SHP77 treated with DMSO at 0.1 percent for 48 hours (cell line): Measurements from ENCODE around the gene LINC00237.

ENCODE experiments used
- DNase-seq: peaks from one replicate; lab custom pipeline; 2025; lab: John Stamatoyannopoulos, UW

The LINC00237 gene

DNA sequence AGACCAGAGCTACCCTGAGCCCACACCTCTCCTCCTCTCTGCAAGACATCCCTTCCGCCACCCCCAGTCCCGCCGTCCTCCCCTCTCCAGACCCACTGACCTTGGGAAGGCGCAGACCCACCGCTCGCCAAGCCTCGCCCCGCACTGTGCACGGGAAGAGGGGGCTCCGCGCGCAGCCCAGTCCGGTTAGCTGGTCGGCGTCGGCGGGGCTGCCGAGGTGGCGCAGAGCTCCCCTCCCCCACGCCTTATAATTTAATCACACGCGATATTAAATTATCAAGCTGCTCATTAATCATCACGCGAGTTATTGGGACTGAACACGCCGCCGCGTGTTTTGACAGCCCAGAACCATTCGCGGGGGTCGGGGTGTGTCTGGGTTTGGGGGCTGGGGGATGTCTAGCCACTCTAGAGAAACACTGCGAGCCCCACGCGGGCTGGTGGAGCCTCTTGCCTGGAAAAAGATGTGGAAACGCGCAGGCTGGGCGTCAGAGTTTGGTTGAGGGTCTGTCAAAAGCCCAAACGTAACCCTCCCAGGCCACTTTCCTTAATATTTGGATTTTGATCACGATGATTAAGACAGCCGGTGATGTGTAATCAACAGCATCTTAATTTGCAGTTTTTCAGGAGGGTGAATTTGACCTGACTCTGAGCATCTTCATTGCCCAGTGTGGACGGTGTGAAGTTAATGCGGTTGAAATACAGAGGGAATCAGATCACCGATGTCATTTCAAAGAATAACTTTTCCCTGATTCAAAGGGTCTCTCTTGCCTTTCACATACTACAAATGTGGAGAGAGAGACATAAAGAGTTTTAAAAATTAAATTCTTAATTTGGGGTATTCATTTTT lies at the start of gene LINC00237:
TSS of gene LINC00237 (minus strand) at position 188 of the 847 bp plus-strand sequence.
- no peak for DNase-seq

DNA sequence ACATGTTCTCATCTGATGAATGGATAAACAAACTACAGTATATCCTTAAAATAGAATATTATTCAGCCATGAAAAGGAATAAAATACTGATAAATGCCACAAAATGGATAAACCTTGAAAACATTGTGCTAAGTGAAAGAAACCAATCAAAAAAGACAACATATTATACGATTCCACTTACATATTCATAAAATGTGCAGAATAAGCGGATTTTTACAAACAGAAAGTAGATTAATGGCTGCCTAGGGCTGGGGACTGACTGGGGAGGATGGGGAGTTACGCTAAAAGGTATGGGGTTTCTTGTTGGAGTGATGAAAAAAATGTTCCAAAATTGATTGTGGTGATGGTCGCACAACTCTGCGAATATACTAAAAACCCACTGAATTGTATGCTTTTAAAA lies 49.1 kb upstream of the LINC00237 start:
- no peak for DNase-seq

- DNase-seq = no peak
Observed at GRCh38 chr20:21154692-21155091, 48.5 kb upstream of the LINC00237 start.

GRCh38 chr20:21151791-21152190 lies 45.6 kb upstream of the LINC00237 start:
- DNase-seq = no peak

- no peak for DNase-seq
Observed at GRCh38 chr20:21149344-21149743, 43.2 kb upstream of the LINC00237 start.

- DNase-seq = no peak
Observed at GRCh38 chr20:21147593-21147992, 41.4 kb upstream of the LINC00237 start.

- no peak for DNase-seq
Observed at GRCh38 chr20:21146215-21146614, 40.1 kb upstream of the LINC00237 start.

- no peak for DNase-seq
Observed at GRCh38 chr20:21145424-21145823, 39.3 kb upstream of the LINC00237 start.

GRCh38 chr20:21143194-21143890 lies 37.2 kb upstream of the LINC00237 start:
- no peak for DNase-seq

GRCh38 chr20:21141825-21142224 lies 35.7 kb upstream of the LINC00237 start:
- no peak for DNase-seq

DNA sequence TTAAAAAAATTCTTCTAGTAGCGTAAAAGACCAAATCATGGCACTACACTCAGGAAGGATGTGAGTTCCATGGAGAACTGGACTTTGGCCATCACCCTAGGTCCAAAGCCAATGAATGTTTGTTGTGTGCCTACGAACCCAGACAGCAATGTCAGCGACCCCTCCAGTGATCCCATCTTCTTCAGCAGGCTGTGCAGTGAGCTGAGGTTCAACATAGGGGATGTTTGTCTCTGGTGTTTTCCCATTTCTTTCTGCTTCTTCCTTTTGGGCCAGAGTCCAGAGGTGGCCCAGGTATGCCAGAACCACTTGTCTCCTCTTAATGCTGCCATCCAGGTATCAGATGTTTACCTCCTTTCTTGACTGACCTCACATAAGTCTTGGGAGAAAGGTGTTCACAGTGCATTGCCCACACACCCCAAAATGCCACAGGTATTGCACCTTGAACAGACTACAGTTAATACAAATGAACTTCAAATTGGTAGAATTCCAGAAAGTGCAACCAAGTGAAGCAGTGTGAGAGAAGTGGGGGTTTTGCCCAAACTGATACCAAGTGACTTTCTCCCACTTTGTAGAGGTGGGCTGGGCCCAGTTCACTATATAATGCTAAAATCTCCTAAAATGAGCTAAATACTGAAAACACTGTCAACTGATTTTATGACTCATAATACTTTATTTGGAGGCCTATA lies 33.9 kb upstream of the LINC00237 start:
- DNase-seq = no peak

DNA sequence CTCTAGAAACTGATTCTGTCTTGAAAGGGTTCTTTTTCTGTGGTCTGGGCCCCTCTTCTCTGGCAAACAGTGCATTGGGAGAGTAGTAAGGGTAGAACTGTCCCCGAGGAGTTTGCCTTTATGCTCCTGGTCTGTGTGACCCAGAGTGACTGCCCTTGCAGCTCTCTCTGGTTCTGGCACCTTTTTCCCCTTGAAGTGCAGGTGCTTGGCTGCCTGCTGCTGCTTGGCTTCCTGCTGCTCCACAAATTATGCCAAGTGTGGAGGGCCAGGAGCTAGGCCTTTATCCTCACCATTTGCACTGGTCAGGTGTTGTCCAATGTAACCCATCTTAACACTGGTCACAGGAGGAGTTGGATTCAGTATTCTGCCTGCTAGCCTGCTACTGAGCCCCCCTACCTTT lies 30.9 kb upstream of the LINC00237 start:
- DNase-seq = no peak

GRCh38 chr20:21136015-21136732 lies 30.0 kb upstream of the LINC00237 start:
- DNase-seq = no peak

GRCh38 chr20:21134883-21135493 lies 28.8 kb upstream of the LINC00237 start:
- no peak for DNase-seq

- no peak for DNase-seq
Observed at GRCh38 chr20:21133917-21134622, 27.9 kb upstream of the LINC00237 start.

DNA sequence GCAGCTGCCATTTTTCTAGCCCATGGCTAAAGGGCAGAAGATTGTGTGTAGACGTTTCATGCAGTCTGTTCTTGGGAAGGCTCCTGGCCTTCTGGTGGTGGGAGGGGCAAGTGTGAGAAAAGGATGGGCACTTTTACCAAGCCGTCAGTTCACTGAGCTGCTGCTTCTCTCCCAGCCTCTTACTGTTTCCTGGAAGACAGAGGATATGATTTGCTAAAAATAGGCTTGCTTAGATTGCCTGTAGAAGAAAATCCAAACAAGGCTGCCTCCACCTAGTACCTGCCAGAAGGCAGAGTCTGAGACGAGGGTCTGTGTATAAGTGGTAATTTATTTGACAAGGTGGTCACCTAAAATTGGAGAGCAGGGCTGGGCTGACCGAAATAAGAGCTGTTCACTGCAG lies 27.2 kb upstream of the LINC00237 start:
- no peak for DNase-seq

GRCh38 chr20:21129861-21130260 lies 23.7 kb upstream of the LINC00237 start:
- DNase-seq = no peak

DNA sequence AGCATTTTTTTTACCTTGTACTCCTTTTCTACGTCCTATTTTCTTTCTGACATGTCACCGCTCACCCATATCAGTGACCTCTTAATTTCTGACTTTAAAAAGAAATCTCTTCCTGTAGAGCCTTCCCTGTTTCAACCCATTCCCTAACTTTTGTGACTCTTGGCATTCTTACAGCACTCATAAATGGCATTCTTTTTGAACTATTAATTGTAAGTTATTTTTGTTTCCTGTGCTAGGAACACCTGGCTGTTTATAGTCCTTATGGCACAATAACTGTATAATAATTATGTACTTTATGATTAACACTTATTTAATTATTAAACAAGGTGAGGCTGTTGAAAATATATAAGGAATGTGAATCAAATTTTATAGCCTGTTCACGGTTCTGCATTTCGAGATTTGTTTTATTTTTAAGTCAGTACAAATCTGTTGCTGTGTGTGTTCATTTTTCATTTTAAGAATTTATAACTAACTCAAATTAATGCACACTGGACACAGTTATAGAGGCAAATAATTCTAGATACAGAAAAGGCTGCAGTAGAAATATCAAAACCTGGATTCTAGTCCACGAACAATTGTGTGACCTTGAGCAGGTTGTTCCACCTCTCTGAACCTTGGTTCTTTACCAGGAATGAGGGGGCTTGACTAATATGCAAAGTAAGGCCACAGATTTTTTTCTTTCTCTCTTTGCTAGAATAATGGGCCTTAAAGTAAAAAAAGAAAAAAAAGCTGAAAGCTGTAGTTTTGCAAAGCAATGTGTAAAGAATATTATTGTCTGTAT lies 21.2 kb upstream of the LINC00237 start:
- DNase-seq = no peak

DNA sequence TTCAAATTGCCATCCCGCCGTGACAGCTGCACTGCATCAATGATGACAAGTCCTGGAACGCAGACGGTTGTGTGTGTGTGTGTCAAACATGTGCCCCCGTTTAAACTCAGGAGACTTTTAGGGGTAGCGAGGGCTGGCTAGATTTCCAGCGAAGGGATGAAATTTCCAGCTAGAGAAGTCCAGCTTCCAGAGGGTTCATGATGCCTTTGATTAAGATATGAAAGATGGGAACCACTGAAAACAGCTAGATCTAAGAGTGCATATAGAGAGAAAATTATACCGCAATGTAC lies 20.4 kb upstream of the LINC00237 start:
- DNase-seq = no peak

DNA sequence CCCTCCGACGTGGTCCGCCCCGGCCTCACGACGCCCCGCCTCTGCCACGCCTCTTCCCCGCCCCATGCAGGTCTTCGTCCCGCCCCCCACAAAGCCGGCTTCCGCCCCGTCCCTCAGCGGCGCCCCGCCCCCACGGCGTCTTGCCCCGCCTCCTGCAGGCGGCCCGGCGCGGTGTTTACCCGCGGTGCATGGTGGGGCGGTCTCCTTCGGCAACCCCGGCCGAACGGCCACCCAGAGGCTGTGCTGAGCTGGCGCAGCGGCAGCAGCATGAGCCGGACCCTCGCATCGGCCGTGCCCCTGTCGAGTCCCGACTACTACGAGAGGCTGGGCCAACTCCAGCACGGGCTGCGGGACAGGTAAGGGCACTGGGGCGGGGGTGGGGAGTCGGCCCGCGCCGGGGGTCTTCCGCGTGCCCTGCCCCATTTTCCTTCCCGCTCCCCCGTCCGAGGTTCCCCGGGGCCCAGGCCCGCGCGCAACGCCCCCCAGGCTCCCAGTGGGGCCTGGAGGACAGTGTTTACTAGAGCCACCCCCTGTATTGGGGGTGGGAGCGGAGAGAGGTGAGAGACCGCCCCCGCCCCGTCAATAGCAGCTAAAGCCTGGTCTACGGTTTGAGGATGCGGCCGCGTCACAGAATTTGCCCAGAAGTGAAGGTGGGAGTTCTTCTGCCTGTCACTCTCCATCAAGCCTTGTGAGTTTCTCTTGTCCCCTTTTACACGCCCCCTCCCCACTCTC lies 19.9 kb upstream of the LINC00237 start, which contains the start of gene KIZ:
TSS of gene KIZ (plus strand) at position 234 of the 732 bp plus-strand sequence. CDS start at position 268, 34 bp downstream.
- peak; percentile 90 for DNase-seq
